Urinary bladder (tissue), 4 donors: ENCODE data around the gene PBX1. TPM values are rescaled to one million over a fixed set of nuclear protein-coding genes. Genes with fewer than 3 reads are reported as not detected.
A peak's percentile ranks its signal among the peaks of the same experiment; 100 is the strongest.

Source experiments
- DNase-seq: peaks from one replicate; pipeline ENCODE4 v3.0.0-alpha.2; 2015; ENCODE audit errors: extremely low spot score
- H3K27ac ChIP-seq: one replicate; pipeline ENCODE4 v1.5.1; 2013; ENCODE audit warnings: low read depth, mild to moderate bottlenecking, moderate library complexity
- H3K36me3 ChIP-seq: one replicate; pipeline ENCODE4 v1.6.1; 2013; ENCODE audit warnings: mild to moderate bottlenecking, moderate library complexity; ENCODE audit not compliant: insufficient read depth
- H3K4me1 ChIP-seq: one replicate; pipeline ENCODE4 v1.6.1; 2013; ENCODE audit warnings: mild to moderate bottlenecking, moderate library complexity; ENCODE audit not compliant: insufficient read depth
- H3K4me3 ChIP-seq: one replicate; pipeline ENCODE4 v1.5.1; 2013; ENCODE audit warnings: low read depth, low read length
- WGBS: extraction: QIAGEN DNeasy Blood & Tissue Kit; methylation state at CpG from one replicate; pipeline ENCODE4 v1.1.7; 2013; 5-methylcytosine and 5-hydroxymethylcytosine counted together
- polyA plus RNA-seq: library from polyadenylated mRNA; stranded (reverse); fragments of 200-250 nt; gene quantifications from one replicate; pipeline ENCODE4 v1.2.3, GENCODE V29; 2013
- total RNA-seq: library from RNA; depleted of rRNA; stranded (reverse); fragments of >200 nt; gene quantifications from one replicate; pipeline ENCODE4 v1.2.3, GENCODE V29; 2014
- donor health status: healthy with polysubstance abuse.
- donor health status: healthy.

The PBX1 gene
- total and polyA plus RNA-seq, 2 donors, result 67.8 to 241 TPM

- DNase-seq, result no peak
- Histone ChIP-seq H3K27ac (no peak overlapping the region), H3K36me3 (no peaks in the 10 kb centered on the region), H3K4me3 (no peak overlapping the region), H3K4me1 (no peaks in the 10 kb centered on the region)
- WGBS, result 68% methylated on average over 3 of the region's 3 CpGs
Measured at GRCh38 chr1:164605254-164606091, 46.5 kb downstream of the PBX1 start.

GRCh38 chr1:164607351-164607750 is 48.4 kb downstream of the PBX1 start:
- Histone ChIP-seq H3K4me3 (no peak overlapping the region), H3K36me3 (no peaks in the 10 kb centered on the region), H3K4me1 (no peaks in the 10 kb centered on the region), H3K27ac (no peak overlapping the region)
- WGBS, result 54% methylated on average over 3 of the region's 3 CpGs
- DNase-seq, result no peak

GRCh38 chr1:164608651-164609057 is 49.7 kb downstream of the PBX1 start:
- no peak overlapping the region for H3K4me3 ChIP-seq
- no peak for DNase-seq
- no peaks in the 10 kb centered on the region for H3K4me1 ChIP-seq
- H3K36me3 ChIP-seq, result no peaks in the 10 kb centered on the region
- no peak overlapping the region for H3K27ac ChIP-seq

- no peak overlapping the region for H3K4me3 ChIP-seq
- no peak for DNase-seq
- no peaks in the 10 kb centered on the region for H3K36me3 ChIP-seq
- no peak overlapping the region for H3K27ac ChIP-seq
- 79% methylated on average over 3 of the region's 3 CpGs for WGBS
- no peaks in the 10 kb centered on the region for H3K4me1 ChIP-seq
Measured at GRCh38 chr1:164609089-164609488, 50.1 kb downstream of the PBX1 start.

- H3K27ac ChIP-seq, result no peak overlapping the region
- WGBS, result 83% methylated on average over 3 of the region's 3 CpGs
- DNase-seq, result no peak
- H3K4me1 ChIP-seq, result no peaks in the 10 kb centered on the region
- H3K4me3 ChIP-seq, result no peak overlapping the region
- H3K36me3 ChIP-seq, result no peaks in the 10 kb centered on the region
Measured at GRCh38 chr1:164610538-164611222, 51.7 kb downstream of the PBX1 start.

- Histone ChIP-seq H3K4me3 (no peak overlapping the region), H3K4me1 (no peaks in the 10 kb centered on the region), H3K27ac (peak overlapping the region; percentile 53), H3K36me3 (no peaks in the 10 kb centered on the region)
- DNase-seq, result peak; percentile 80
- 74% methylated on average over 11 of the region's 11 CpGs for WGBS
Measured at GRCh38 chr1:164611754-164612642, 53.0 kb downstream of the PBX1 start.

- no peaks in the 10 kb centered on the region for H3K36me3 ChIP-seq
- peaks cover 2% of the 10 kb centered on the region for H3K4me1 ChIP-seq
- DNase-seq, result no peak
- 48% methylated on average over 3 of the region's 3 CpGs for WGBS
- no peak overlapping the region for H3K27ac ChIP-seq
- no peak overlapping the region for H3K4me3 ChIP-seq
Measured at GRCh38 chr1:164613176-164613575, 54.2 kb downstream of the PBX1 start.

- 76% methylated on average over 6 of the region's 6 CpGs for WGBS
- H3K36me3 ChIP-seq, result no peaks in the 10 kb centered on the region
- no peak for DNase-seq
- H3K4me3 ChIP-seq, result no peak overlapping the region
- H3K27ac ChIP-seq, result no peak overlapping the region
- H3K4me1 ChIP-seq, result peaks cover 2% of the 10 kb centered on the region
Measured at GRCh38 chr1:164614316-164614715, 55.3 kb downstream of the PBX1 start.

- H3K4me3 ChIP-seq, result no peak overlapping the region
- H3K4me1 ChIP-seq, result peaks cover 2% of the 10 kb centered on the region
- no peak overlapping the region for H3K27ac ChIP-seq
- 50% methylated on average over 7 of the region's 7 CpGs for WGBS
- no peaks in the 10 kb centered on the region for H3K36me3 ChIP-seq
- no peak for DNase-seq
Measured at GRCh38 chr1:164617377-164618201, 58.6 kb downstream of the PBX1 start.

- Histone ChIP-seq H3K27ac (no peak overlapping the region), H3K4me1 (peaks cover 2% of the 10 kb centered on the region), H3K4me3 (no peak overlapping the region), H3K36me3 (no peaks in the 10 kb centered on the region)
- 53% methylated on average over 5 of the region's 5 CpGs for WGBS
- DNase-seq, result no peak
Measured at GRCh38 chr1:164618202-164618564, 59.2 kb downstream of the PBX1 start.

- 29% methylated on average over 3 of the region's 3 CpGs for WGBS
- peaks cover 2% of the 10 kb centered on the region for H3K4me1 ChIP-seq
- H3K36me3 ChIP-seq, result no peaks in the 10 kb centered on the region
- no peak overlapping the region for H3K27ac ChIP-seq
- no peak overlapping the region for H3K4me3 ChIP-seq
- DNase-seq, result no peak
Measured at GRCh38 chr1:164619006-164619784, 60.2 kb downstream of the PBX1 start.

- Histone ChIP-seq H3K4me3 (no peak overlapping the region), H3K36me3 (no peaks in the 10 kb centered on the region), H3K4me1 (no peaks in the 10 kb centered on the region), H3K27ac (no peak overlapping the region)
- no peak for DNase-seq
- 49% methylated on average over 8 of the region's 8 CpGs for WGBS
Measured at GRCh38 chr1:164622068-164622845, 63.3 kb downstream of the PBX1 start.
